Liver (tissue), 3 donors: ENCODE data around the gene ZNF282.

Experiments used
- ATF3 ChIP-seq: IDR thresholded peaks from 2 replicates; pipeline ENCODE4 v1.6.1; 2016; ENCODE audit warnings: antibody characterized with exemption
- CTCF ChIP-seq: fragments of 150-350 bp; IDR thresholded peaks from 2 replicates; pipeline ENCODE4 v1.5.1; 2017; ENCODE audit warnings: improper control_type of control experiment, low read depth, low read length; ENCODE audit not compliant: missing input control
- GABPA ChIP-seq, 2 donors: IDR thresholded peaks in 1 of 2; conservative IDR thresholded peaks in 1 of 2; 2 replicates each; pipeline ENCODE4 v1.6.1; 2016; ENCODE audit warnings: antibody characterized with exemption in 2 of 2, mild to moderate bottlenecking in 1 of 2, moderate library complexity in 1 of 2
- MAX ChIP-seq: IDR thresholded peaks from 2 replicates; pipeline ENCODE4 v1.6.1; 2016; ENCODE audit warnings: antibody characterized with exemption
- RAD21 ChIP-seq, 2 donors: IDR thresholded peaks; 2 replicates each; pipeline ENCODE4 v1.6.1; 2016; ENCODE audit warnings: antibody characterized with exemption in 2 of 2, mild to moderate bottlenecking in 2 of 2
- REST ChIP-seq: IDR thresholded peaks from 2 replicates; pipeline ENCODE4 v1.6.1; 2016; ENCODE audit warnings: antibody characterized with exemption, mild to moderate bottlenecking
- TAF1 ChIP-seq: conservative IDR thresholded peaks from 2 replicates; pipeline ENCODE4 v1.6.1; 2016; ENCODE audit warnings: antibody characterized with exemption, mild to moderate bottlenecking
- donor health status: healthy.
- donor health status: healthy.

- TF ChIP-seq GABPA (IDR thresholded peaks at IDR 0.05 in 1 of 2, conservative IDR thresholded peaks at IDR 0.05 in 1 of 2) (no peak), RAD21 (IDR thresholded peaks at IDR 0.05) (no peak), CTCF (no peak), TAF1 (no peak), ATF3 (no peak), REST (no peak), MAX (no peak)
Measured at GRCh38 chr7:149207324-149208035, 12.1 kb downstream of the ZNF282 start.
